Stimulated activated memory B cell treated with anti-CD40 and anti-IgM and Interleukin-4, amounts not matched to agents 10 μg/mL and 1 μg/mL and 100 μg/mL, for 72 hours (primary cell): Measurements from ENCODE around the gene ARHGAP26.
"Not testable (repeated sequence)": the region's sequence is repeated elsewhere in the genome, so short reads cannot be mapped to it uniquely, and the experiment has no call there.

Experiments
- ATAC-seq: fragments of 150-1000 bp; cut with Tn5 transposase; 2 replicates; pipeline ENCODE4 v1.10.0; 2021
- H3K27ac Mint-ChIP-seq: one replicate; pipeline ENCODE4 v1.8.0; 2022; ENCODE audit warnings: mild to moderate bottlenecking, mixed read lengths
- H3K27me3 Mint-ChIP-seq: one replicate; pipeline ENCODE4 v1.8.0; 2022; ENCODE audit warnings: mixed read lengths
- H3K36me3 Mint-ChIP-seq: one replicate; pipeline ENCODE4 v1.8.0; 2022; ENCODE audit warnings: mixed read lengths
- H3K4me1 Mint-ChIP-seq: one replicate; pipeline ENCODE4 v1.8.0; 2022; ENCODE audit warnings: mixed read lengths
- H3K4me3 Mint-ChIP-seq: one replicate; pipeline ENCODE4 v1.8.0; 2022; ENCODE audit warnings: mild to moderate bottlenecking, moderate library complexity, mixed read lengths
- H3K9me3 Mint-ChIP-seq: one replicate; pipeline ENCODE4 v1.8.0; 2022; ENCODE audit warnings: mixed read lengths

ARHGAP26 gene

DNA sequence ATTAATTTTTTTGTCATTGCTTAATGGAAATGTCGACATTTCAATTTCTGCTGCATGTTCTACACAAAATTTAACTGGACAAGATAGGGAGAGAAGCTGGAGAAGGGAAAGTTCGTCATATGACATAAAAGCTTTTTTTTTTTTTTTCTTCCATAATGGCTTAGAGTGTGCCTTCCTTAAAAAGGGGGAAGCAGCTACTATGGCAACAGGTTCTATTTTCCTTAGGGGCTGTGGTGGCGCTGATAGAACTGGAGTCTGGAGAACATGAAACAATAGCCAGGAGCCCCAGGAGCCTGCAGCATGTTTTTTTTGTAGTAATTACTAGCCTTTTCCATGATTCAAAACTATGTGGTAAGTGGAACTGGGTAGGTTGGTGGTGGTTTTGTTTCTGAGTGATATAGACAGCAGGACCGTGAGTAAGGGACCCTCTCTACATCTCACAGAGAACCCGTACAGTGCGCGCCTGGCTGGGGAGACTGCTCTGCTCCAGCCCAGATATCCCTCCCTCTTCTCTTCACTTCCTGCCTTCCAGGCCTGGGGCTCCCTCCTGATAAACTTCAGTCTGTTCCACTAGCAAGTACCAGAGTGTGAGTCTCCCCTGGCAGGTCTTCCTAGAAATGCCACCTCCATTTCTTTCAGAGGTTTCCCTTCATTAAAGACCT, 331.7 kb downstream of the ARHGAP26 start:
- Mint-ChIP-seq H3K27ac (peak overlapping the region; percentile 58), H3K9me3 (no peaks in the 10 kb centered on the region), H3K4me1 (peaks cover 14% of the 10 kb centered on the region), H3K4me3 (no peak overlapping the region), H3K36me3 (no peaks in the 10 kb centered on the region), H3K27me3 (no peaks in the 10 kb centered on the region)
- no peak for ATAC-seq

DNA sequence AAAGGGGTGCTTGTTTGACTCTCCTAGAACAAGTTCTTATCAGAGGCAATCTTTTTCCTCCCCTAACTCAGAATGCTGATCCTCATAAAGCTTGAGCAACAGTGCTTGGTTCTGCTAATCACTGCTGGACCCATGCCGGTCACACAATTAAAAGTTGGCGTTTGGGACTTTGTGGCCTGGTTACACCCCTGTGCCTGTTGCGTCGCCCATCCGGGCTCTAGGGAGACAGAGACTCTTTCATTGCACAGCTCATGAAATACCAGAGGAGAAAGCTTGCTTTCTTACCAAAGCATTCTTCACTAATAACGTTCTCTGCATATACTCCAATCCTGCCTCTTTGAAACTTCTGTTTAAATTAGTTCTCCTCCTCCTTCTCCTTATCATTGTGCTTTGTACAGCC, 332.2 kb downstream of the ARHGAP26 start:
- Mint-ChIP-seq H3K27me3 (no peaks in the 10 kb centered on the region), H3K36me3 (no peaks in the 10 kb centered on the region), H3K9me3 (no peaks in the 10 kb centered on the region), H3K4me1 (peaks cover 14% of the 10 kb centered on the region), H3K4me3 (no peak overlapping the region), H3K27ac (no peak overlapping the region)
- no peak for ATAC-seq

DNA sequence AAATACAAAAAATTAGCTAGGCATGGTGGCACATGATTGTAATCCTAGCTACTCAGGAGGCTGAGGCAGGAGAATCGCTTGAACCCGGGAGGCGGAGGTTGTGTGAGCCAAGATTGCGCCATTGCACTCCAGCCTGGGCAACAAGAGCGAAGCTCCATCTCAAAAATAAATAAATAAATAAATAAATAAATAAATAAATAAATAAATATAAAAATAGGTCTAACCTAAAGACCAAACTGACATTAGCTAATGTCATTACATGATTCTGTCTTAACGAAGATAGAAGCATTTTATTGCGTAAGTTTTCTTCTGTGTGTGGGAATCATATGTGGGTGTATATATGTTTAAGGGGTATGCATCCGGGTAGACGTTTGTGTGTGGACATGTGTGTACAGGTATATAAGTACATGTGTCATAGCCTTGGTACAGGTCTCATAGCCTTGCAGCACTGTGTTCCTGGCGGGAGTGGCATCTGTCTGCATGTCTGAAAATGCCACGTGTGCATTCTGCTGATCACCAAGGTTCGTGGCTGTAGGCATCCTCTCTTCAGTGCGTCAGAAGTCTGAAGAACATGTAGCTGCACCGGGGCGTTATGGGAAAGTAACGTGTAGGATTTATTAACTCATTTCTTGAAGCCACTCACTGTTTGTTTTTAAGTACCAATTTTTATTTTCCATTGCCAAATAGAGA, 335.2 kb downstream of the ARHGAP26 start:
- H3K4me1 Mint-ChIP-seq = peaks cover 14% of the 10 kb centered on the region
- H3K4me3 Mint-ChIP-seq = no peak overlapping the region
- H3K36me3 Mint-ChIP-seq = no peaks in the 10 kb centered on the region
- no peak overlapping the region for H3K27ac Mint-ChIP-seq
- no peak for ATAC-seq
- no peaks in the 10 kb centered on the region for H3K27me3 Mint-ChIP-seq
- no peaks in the 10 kb centered on the region for H3K9me3 Mint-ChIP-seq

DNA sequence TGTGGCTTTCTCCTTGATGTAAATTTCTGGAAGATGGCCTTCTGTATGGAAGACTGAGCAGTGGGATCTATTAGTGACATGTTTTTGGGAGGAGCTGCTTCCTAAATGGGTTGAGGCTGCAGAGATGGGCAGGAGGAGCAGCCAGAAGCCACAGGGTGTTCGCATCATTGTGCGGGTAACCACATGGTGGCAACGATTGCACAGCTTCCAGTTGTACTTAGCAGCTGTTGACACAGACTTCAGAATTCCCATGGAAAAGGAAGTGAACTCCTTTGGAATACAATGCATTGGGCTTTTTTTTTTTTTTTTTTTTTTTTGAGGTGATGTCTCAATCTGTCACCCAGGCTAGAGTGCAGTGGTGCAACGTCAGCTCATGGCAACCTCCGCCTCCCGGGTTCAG, 336.0 kb downstream of the ARHGAP26 start:
- Mint-ChIP-seq H3K9me3 (no peaks in the 10 kb centered on the region), H3K4me1 (peaks cover 7% of the 10 kb centered on the region), H3K27me3 (no peaks in the 10 kb centered on the region), H3K27ac (no peak overlapping the region), H3K4me3 (no peak overlapping the region), H3K36me3 (no peaks in the 10 kb centered on the region)
- no peak for ATAC-seq

DNA sequence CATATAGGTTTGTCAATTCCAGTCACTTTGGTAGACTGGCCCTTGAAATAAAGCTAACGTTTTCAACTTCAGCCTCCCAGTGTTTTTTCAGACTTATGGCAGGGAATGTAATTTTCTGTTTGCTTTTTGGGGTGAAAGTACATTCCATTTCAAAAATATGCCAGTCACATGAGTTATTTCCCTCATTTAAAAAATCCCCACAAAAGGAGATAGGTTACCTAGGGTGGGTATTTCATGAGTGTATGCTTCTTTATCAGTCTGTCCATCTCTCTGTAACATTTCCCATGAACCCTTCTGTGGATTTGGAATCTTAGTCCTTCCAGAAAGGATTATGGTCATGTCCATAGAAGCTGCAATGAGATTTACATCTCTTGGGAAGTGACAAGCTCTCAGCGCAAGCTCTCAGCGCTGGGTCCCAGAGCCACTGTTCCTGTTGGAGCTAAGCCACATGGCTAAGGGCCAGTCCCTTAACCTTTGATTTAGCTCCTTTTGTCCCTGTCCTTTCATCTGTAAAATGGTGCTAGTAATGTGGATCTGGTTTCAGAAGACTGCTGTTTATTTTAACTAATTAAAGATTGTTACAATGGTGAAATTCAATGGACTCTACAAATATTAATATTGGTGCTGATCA, 338.4 kb downstream of the ARHGAP26 start:
- Mint-ChIP-seq H3K27ac (no peak overlapping the region), H3K36me3 (peaks cover 5% of the 10 kb centered on the region), H3K9me3 (no peaks in the 10 kb centered on the region), H3K4me1 (peaks cover 7% of the 10 kb centered on the region), H3K27me3 (no peaks in the 10 kb centered on the region), H3K4me3 (no peak overlapping the region)
- ATAC-seq = no peak

DNA sequence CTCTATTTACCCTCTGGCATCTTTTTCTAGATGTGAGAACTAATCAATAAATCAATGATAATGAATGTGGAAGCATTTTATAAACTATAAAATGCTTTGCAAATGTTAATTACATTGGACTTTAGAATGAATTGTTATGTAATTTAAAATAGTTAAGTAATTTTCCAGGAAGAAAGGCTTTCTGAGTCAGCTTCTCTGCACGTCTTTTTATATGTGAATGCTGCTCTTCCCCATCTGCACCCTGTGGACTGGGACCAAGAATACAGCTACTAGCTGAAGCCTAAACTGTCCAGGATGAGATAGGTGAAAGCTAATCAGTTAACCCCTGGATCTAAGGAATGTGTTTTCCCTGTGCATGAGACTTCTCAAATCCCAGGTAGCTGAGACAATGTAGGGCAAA, 340.4 kb downstream of the ARHGAP26 start:
- H3K27ac Mint-ChIP-seq = no peak overlapping the region
- peaks cover 20% of the 10 kb centered on the region for H3K4me1 Mint-ChIP-seq
- peaks cover 5% of the 10 kb centered on the region for H3K36me3 Mint-ChIP-seq
- no peak overlapping the region for H3K4me3 Mint-ChIP-seq
- no peaks in the 10 kb centered on the region for H3K27me3 Mint-ChIP-seq
- no peak for ATAC-seq
- no peaks in the 10 kb centered on the region for H3K9me3 Mint-ChIP-seq

DNA sequence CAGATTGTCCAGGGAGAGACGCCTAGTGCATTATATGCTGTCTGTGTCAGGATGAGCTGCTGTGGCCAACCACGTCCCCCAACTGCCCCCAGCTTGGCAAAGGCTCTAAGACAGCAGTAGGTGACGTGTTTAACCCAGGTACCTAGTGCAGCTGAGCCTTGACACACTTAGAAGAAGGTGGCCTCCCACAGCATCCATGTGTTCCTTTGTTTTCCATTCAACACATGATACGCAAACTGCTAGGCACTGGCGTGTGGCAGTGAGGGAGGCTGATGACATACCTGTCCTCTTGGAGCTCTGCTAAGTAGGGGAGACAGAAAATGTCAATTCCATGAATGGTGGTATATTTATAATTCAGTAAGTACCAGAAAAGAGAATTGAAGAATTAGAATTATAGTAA, 341.6 kb downstream of the ARHGAP26 start:
- H3K36me3 Mint-ChIP-seq = peaks cover 5% of the 10 kb centered on the region
- no peak overlapping the region for H3K4me3 Mint-ChIP-seq
- no peak for ATAC-seq
- H3K27me3 Mint-ChIP-seq = no peaks in the 10 kb centered on the region
- no peaks in the 10 kb centered on the region for H3K9me3 Mint-ChIP-seq
- H3K27ac Mint-ChIP-seq = peak overlapping the region; percentile 15
- H3K4me1 Mint-ChIP-seq = peaks cover 20% of the 10 kb centered on the region

DNA sequence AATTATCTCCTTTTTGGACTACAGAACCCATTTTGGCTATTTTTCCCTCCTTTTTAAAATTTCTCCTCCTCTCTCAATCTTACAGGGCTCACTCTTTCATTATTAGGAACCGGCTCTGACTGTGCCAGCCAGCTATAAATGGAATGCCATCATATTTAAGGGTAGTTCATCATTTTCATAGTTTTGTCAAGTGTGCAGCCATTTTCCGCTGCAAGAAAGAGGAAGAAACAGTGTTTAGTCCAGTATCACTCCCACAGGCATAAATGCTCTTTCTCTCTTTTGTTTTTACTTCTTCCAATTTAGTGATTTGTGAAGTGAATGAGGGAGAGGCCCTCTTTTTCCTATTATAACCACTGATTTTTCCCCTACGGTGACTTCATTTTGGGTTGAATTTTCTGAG, 343.3 kb downstream of the ARHGAP26 start:
- Mint-ChIP-seq H3K9me3 (no peaks in the 10 kb centered on the region), H3K27me3 (no peaks in the 10 kb centered on the region), H3K36me3 (peaks cover 5% of the 10 kb centered on the region), H3K27ac (peak overlapping the region; percentile 70), H3K4me3 (no peak overlapping the region), H3K4me1 (peaks cover 28% of the 10 kb centered on the region)
- ATAC-seq = no peak

DNA sequence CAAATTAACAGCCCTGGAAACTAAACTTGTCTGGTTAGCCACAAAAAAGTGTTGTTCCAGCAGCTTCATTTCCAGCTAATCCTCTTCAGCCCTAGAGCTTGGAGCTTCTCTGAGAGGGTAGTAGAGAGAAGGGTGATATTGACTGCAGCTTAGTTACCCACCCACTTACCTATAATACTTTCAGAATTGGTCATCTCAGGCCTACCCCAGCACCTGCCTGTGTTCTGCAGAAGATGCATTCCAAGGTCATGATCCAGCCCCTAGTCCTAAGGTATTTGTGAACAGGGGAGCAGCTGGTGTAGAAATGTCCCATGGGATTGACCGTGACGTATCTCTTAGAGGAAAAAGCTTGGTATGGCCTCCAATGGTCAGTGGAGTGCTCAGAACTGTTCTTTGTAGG, 344.3 kb downstream of the ARHGAP26 start:
- Mint-ChIP-seq H3K27me3 (no peaks in the 10 kb centered on the region), H3K9me3 (no peaks in the 10 kb centered on the region), H3K36me3 (peaks cover 5% of the 10 kb centered on the region), H3K4me3 (no peak overlapping the region), H3K4me1 (peaks cover 36% of the 10 kb centered on the region), H3K27ac (peak overlapping the region; percentile 70)
- peak; percentile 69 for ATAC-seq

DNA sequence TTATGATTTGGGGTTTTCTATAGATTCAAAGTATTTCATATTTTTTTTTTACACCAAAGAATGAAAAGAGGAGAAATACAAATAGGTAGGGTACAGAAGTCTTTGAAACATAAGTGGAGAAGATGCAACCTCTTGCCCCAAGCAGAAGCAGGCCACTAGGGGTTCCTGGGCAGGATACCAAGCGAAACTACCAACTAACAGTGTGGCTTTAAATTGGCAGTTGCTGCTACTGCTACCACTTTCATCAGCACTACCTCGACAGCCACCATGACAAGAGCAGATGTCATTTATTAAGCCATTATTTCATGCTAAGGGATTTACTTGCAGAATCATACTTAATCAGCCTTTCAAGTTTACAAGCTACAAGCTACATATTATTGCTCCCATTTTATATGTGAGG, 345.2 kb downstream of the ARHGAP26 start:
- Mint-ChIP-seq H3K9me3 (no peaks in the 10 kb centered on the region), H3K4me1 (peaks cover 36% of the 10 kb centered on the region), H3K27me3 (no peaks in the 10 kb centered on the region), H3K27ac (peak overlapping the region; percentile 70), H3K36me3 (peaks cover 5% of the 10 kb centered on the region), H3K4me3 (no peak overlapping the region)
- ATAC-seq = no peak

DNA sequence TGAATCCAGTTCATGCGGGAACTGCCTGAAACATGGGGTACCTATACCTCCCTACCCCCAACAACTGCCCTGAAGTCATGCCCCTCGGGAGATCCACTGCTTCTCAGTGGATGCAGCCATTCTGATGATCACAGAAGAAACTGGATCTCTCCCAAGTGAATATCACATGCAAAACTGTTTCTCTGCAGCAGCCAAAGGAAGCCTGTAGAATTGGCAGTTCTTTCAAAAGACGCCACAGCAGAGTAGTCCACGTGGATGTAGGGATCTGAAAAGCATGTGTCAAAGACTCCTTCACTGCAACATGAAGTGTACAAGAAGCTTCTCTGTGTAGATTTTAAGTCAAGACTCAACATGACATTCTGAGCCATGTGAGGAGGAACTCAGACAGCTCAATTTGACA, 346.6 kb downstream of the ARHGAP26 start:
- Mint-ChIP-seq H3K27ac (no peak overlapping the region), H3K4me1 (peaks cover 36% of the 10 kb centered on the region)

DNA sequence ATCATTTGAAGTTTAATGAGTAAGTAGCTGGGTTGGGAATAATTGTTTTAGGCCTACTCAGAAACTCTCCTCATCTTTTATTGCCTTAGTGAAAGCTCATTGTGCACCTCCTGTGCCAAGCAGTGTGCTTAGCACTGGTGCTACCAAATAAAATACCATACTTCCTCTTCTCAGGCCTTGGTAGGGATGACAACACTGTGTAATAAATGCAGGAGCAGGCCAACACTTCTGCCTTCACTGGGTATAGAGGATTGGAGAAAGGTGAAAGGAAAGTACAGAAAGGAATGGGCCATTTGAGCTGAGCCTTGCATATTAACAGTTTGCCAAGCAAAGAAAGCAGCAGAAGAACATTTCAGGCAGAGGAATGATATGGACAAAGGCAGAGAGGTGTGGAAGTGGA, 347.6 kb downstream of the ARHGAP26 start:
- peak overlapping the region; percentile 50 for H3K27ac Mint-ChIP-seq
- H3K4me1 Mint-ChIP-seq = peaks cover 36% of the 10 kb centered on the region

More for the DNA sequence above, 346.6 kb downstream of the ARHGAP26 start:
- Mint-ChIP-seq H3K27me3 (no peaks in the 10 kb centered on the region), H3K9me3 (no peaks in the 10 kb centered on the region), H3K36me3 (peaks cover 15% of the 10 kb centered on the region), H3K4me3 (no peak overlapping the region)
- ATAC-seq = no peak

DNA sequence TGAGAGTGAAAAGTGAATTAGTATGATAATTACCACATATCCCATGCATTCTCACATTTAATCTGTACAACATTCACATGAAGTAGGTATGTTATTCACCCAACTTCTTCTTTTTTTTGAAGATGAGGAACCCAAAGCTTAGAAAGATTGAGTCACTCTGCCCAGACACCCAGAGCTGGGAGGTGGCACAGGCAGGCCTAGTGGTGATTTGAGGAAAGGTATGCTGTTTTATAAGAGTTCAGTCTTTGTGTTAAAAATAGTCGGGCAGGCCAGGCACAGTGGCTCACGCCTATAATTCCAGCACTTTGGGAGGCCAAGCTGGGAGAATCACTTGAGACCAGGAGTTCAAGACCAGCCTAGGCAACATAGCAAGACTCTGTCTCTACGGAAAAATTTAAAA, 348.0 kb downstream of the ARHGAP26 start:
- no peaks in the 10 kb centered on the region for H3K27me3 Mint-ChIP-seq

More for the DNA sequence above, 347.6 kb downstream of the ARHGAP26 start:
- Mint-ChIP-seq H3K4me3 (no peak overlapping the region), H3K36me3 (peaks cover 17% of the 10 kb centered on the region), H3K27me3 (no peaks in the 10 kb centered on the region), H3K9me3 (no peaks in the 10 kb centered on the region)
- no peak for ATAC-seq

DNA sequence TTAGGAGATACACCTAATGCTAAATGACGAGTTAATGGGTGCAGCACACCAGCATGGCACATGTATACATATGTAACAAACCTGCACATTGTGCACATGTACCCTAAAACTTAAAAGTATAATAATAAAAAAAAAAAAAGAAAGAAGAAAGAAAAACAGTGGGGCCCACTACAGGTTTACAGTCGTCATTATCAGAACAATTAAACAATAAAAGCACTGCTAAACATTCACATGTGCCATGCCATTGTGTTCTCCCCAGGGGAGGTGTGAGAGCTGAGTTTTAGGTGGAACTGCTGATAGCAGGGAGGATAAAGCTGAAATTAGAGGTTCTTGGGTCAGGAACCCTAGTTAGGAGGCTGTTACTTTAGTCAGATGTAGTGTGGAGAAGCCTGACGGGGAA, 348.6 kb downstream of the ARHGAP26 start:
- Mint-ChIP-seq H3K4me1 (peaks cover 27% of the 10 kb centered on the region), H3K36me3 (peaks cover 17% of the 10 kb centered on the region), H3K27ac (peak overlapping the region; percentile 50)
- not testable (repeated sequence) for H3K4me3 Mint-ChIP-seq, H3K27me3 Mint-ChIP-seq, H3K9me3 Mint-ChIP-seq, ATAC-seq

More for the DNA sequence above, 348.0 kb downstream of the ARHGAP26 start:
- peak; percentile 62 for ATAC-seq
- Mint-ChIP-seq H3K36me3 (peaks cover 17% of the 10 kb centered on the region), H3K9me3 (no peaks in the 10 kb centered on the region), H3K4me3 (no peak overlapping the region), H3K27ac (peak overlapping the region; percentile 50), H3K4me1 (peaks cover 33% of the 10 kb centered on the region)

DNA sequence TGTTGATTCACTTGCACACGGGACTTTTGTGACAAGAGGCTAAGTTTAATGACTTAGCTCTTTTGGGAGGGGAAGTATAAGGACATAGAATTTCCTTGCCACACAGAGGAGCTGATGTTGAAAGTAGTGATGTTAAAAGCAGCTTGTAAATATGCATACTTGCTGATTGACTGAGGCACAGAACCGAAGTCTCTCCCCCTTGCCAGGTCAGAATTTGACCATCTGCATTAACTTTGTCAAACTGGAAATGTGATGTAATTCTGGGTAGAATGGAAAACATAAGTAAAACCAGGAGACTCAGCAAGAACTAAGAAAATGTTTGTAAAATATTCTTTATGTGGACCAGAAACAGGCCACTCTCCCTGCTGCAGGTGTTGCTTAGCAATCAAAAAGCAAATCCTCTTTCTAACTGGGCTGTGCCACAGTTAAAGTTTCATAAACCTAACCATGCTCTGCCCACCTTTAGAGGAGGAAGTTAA, 349.2 kb downstream of the ARHGAP26 start:
- Mint-ChIP-seq H3K36me3 (peaks cover 17% of the 10 kb centered on the region), H3K4me1 (peaks cover 24% of the 10 kb centered on the region), H3K9me3 (no peaks in the 10 kb centered on the region), H3K27me3 (no peaks in the 10 kb centered on the region), H3K4me3 (no peak overlapping the region), H3K27ac (peak overlapping the region; percentile 19)
- peak; percentile 61 for ATAC-seq
